ENCODE measurements around the gene SLC25A28.

Gene SLC25A28

GRCh38 chr10:99652800-99653390, 32.7 kb upstream of the SLC25A28 start:
- no peak for DNase-seq (ENCODE audit: low spot score)
- Histone ChIP-seq H2BK12ac (ENCODE audit: low read length) (no peak overlapping the region), H3K18ac (ENCODE audit: low read length) (no peak overlapping the region), H2AFZ (ENCODE audit: low read length) (no peak overlapping the region), H3K4me3 (ENCODE audit: low read length in 2 of 2) (no peak overlapping the region), H4K91ac (ENCODE audit: low read depth, low read length, poor library complexity) (no peak overlapping the region), H3K4ac (ENCODE audit: low read length) (no peak overlapping the region), H2BK120ac (ENCODE audit: low read depth, low read length) (no peak overlapping the region), H3K27me3 (ENCODE audit: control insufficient read depth in 3 of 3, insufficient read depth in 3 of 3, low read depth in 1 of 3, low read length in 3 of 3) (peaks cover 0 to 3% (median 0%) of the 10 kb centered on the region in 3 experiments), H3K36me3 (replicated peaks in 1 of 2; ENCODE audit: control insufficient read depth in 2 of 2, insufficient read depth in 2 of 2, low read length in 2 of 2) (no peaks in the 10 kb centered on the region), H2BK15ac (ENCODE audit: low read length) (no peak overlapping the region), H3K23ac (ENCODE audit: low read depth, low read length, poor library complexity) (no peak overlapping the region), H3K27ac (replicated peaks; ENCODE audit: low read length) (no peak overlapping the region), H3K14ac (ENCODE audit: low read length) (no peak overlapping the region), H3K4me2 (ENCODE audit: insufficient read depth, low read length, poor library complexity, severe bottlenecking) (no peak overlapping the region), H2BK5ac (ENCODE audit: low read length) (no peak overlapping the region), H3K9me3 (replicated peaks in 1 of 2; ENCODE audit: control insufficient read depth in 2 of 2, insufficient read depth in 1 of 2, low read depth in 1 of 2, low read length in 2 of 2) (no peaks in the 10 kb centered on the region), H4K8ac (ENCODE audit: low read depth, low read length) (no peak overlapping the region), H3K4me1 (ENCODE audit: control insufficient read depth in 2 of 2, insufficient read depth in 1 of 2, low read depth in 1 of 2, low read length in 2 of 2) (no peaks in the 10 kb centered on the region), H3K79me1 (ENCODE audit: low read depth, low read length) (no peaks in the 10 kb centered on the region), H3K9ac (ENCODE audit: low read depth, low read length, poor library complexity) (no peak overlapping the region), H2AK5ac (ENCODE audit: low read depth, low read length) (no peak overlapping the region)
- WGBS, 2 donors (ENCODE audit: extremely low coverage in 2 of 2, insufficient read length in 2 of 2, insufficient replicate concordance in 1 of 2): no CpG with 5 or more reads among the region's 4 CpGs

DNA sequence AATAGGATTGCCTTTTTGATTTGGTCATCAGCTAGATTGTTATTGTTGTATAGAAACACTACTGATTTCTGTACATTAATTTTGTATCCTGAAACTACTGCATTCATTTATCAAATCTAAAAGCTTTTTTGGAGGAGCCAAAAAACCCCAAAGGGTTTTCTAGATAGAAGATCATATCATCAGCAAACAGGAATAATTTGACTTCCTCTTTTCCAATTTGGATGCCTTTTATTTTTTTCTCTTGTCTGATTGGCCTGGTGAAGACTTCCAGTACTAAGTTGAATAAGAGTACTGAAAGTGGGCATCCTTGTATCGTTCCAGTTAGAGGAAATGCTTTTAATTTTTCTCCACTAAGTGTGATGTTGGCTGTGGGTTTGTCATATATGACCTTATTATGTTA, 28.5 kb upstream of the SLC25A28 start:
- H3K18ac ChIP-seq (ENCODE audit: low read length): no peak overlapping the region
- no peak overlapping the region for H2BK15ac ChIP-seq (ENCODE audit: low read length)
- no peak overlapping the region for H4K8ac ChIP-seq (ENCODE audit: low read depth, low read length)
- H3K14ac ChIP-seq (ENCODE audit: low read length): no peak overlapping the region
- H2AFZ ChIP-seq (ENCODE audit: low read length): no peak overlapping the region
- no peak for DNase-seq (ENCODE audit: low spot score)
- no peak overlapping the region for H3K27ac ChIP-seq (replicated peaks; ENCODE audit: low read length)
- no peak overlapping the region for H2BK12ac ChIP-seq (ENCODE audit: low read length)
- H3K4ac ChIP-seq (ENCODE audit: low read length): no peak overlapping the region
- no peak overlapping the region for H3K9ac ChIP-seq (ENCODE audit: low read depth, low read length, poor library complexity)
- no peaks in the 10 kb centered on the region for H3K79me1 ChIP-seq (ENCODE audit: low read depth, low read length)
- no peak overlapping the region for H3K4me2 ChIP-seq (ENCODE audit: insufficient read depth, low read length, poor library complexity, severe bottlenecking)
- peaks cover 0 to 2% of the 10 kb centered on the region in 2 donors for H3K9me3 ChIP-seq (replicated peaks in 1 of 2; ENCODE audit: control insufficient read depth in 2 of 2, insufficient read depth in 1 of 2, low read depth in 1 of 2, low read length in 2 of 2)
- no peak overlapping the region for H2BK5ac ChIP-seq (ENCODE audit: low read length)
- H3K36me3 ChIP-seq (replicated peaks in 1 of 2; ENCODE audit: control insufficient read depth in 2 of 2, insufficient read depth in 2 of 2, low read length in 2 of 2): no peaks in the 10 kb centered on the region
- no peak overlapping the region for H3K4me3 ChIP-seq (ENCODE audit: low read length in 2 of 2)
- no CpG with 5 or more reads among the region's 1 CpG for WGBS, 2 donors (ENCODE audit: extremely low coverage in 2 of 2, insufficient read length in 2 of 2, insufficient replicate concordance in 1 of 2)
- H4K91ac ChIP-seq (ENCODE audit: low read depth, low read length, poor library complexity): no peak overlapping the region
- H2BK120ac ChIP-seq (ENCODE audit: low read depth, low read length): no peak overlapping the region
- no peaks in the 10 kb centered on the region for H3K4me1 ChIP-seq (ENCODE audit: control insufficient read depth in 2 of 2, insufficient read depth in 1 of 2, low read depth in 1 of 2, low read length in 2 of 2)
- H3K23ac ChIP-seq (ENCODE audit: low read depth, low read length, poor library complexity): no peak overlapping the region
- H3K27me3 ChIP-seq (ENCODE audit: control insufficient read depth in 3 of 3, insufficient read depth in 3 of 3, low read depth in 1 of 3, low read length in 3 of 3): no peaks in the 10 kb centered on the region
- H2AK5ac ChIP-seq (ENCODE audit: low read depth, low read length): no peak overlapping the region

- no peak overlapping the region for H2BK5ac ChIP-seq (ENCODE audit: low read length)
- no peak overlapping the region for H2BK120ac ChIP-seq (ENCODE audit: low read depth, low read length)
- H3K18ac ChIP-seq (ENCODE audit: low read length): no peak overlapping the region
- no peak overlapping the region for H2BK12ac ChIP-seq (ENCODE audit: low read length)
- no CpG with 5 or more reads among the region's 2 CpGs for WGBS, 2 donors (ENCODE audit: extremely low coverage in 2 of 2, insufficient read length in 2 of 2, insufficient replicate concordance in 1 of 2)
- H3K9ac ChIP-seq (ENCODE audit: low read depth, low read length, poor library complexity): no peak overlapping the region
- no peaks in the 10 kb centered on the region for H3K27me3 ChIP-seq (ENCODE audit: control insufficient read depth in 3 of 3, insufficient read depth in 3 of 3, low read depth in 1 of 3, low read length in 3 of 3)
- no peak overlapping the region for H4K91ac ChIP-seq (ENCODE audit: low read depth, low read length, poor library complexity)
- DNase-seq (ENCODE audit: low spot score): no peak
- H3K23ac ChIP-seq (ENCODE audit: low read depth, low read length, poor library complexity): no peak overlapping the region
- H3K4me2 ChIP-seq (ENCODE audit: insufficient read depth, low read length, poor library complexity, severe bottlenecking): no peak overlapping the region
- H2BK15ac ChIP-seq (ENCODE audit: low read length): no peak overlapping the region
- H3K79me1 ChIP-seq (ENCODE audit: low read depth, low read length): no peaks in the 10 kb centered on the region
- H2AFZ ChIP-seq (ENCODE audit: low read length): no peak overlapping the region
- H3K4me3 ChIP-seq (ENCODE audit: low read length in 2 of 2): no peak overlapping the region
- H2AK5ac ChIP-seq (ENCODE audit: low read depth, low read length): no peak overlapping the region
- no peak overlapping the region for H3K14ac ChIP-seq (ENCODE audit: low read length)
- H4K8ac ChIP-seq (ENCODE audit: low read depth, low read length): no peak overlapping the region
- no peaks in the 10 kb centered on the region for H3K4me1 ChIP-seq (ENCODE audit: control insufficient read depth in 2 of 2, insufficient read depth in 1 of 2, low read depth in 1 of 2, low read length in 2 of 2)
- no peaks in the 10 kb centered on the region for H3K36me3 ChIP-seq (replicated peaks in 1 of 2; ENCODE audit: control insufficient read depth in 2 of 2, insufficient read depth in 2 of 2, low read length in 2 of 2)
- peaks cover 0 to 2% of the 10 kb centered on the region in 2 donors for H3K9me3 ChIP-seq (replicated peaks in 1 of 2; ENCODE audit: control insufficient read depth in 2 of 2, insufficient read depth in 1 of 2, low read depth in 1 of 2, low read length in 2 of 2)
- no peak overlapping the region for H3K27ac ChIP-seq (replicated peaks; ENCODE audit: low read length)
- H3K4ac ChIP-seq (ENCODE audit: low read length): no peak overlapping the region
Measured at GRCh38 chr10:99647601-99648151, 27.4 kb upstream of the SLC25A28 start.

DNA sequence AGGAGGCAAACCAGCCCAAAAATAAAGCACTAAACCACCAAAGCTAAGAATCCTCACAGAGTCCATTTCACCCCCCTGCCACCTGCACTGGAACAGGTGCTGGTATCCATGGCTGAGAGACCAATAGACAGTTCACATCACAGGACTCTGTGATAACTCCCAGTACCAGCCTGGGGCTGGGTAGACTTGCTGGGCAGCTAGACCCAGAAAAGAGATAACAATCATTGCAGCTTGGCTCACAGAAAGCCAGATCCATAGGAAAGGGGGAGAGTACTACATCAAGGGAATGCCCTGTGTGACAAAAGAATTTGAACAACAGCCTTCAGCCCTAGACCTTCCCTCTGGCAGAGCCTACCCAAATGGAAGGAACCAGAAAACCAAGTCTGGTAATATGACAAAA, 13.6 kb upstream of the SLC25A28 start:
- Histone ChIP-seq H3K36me3 (replicated peaks in 1 of 2; ENCODE audit: control insufficient read depth in 2 of 2, insufficient read depth in 2 of 2, low read length in 2 of 2) (no peaks in the 10 kb centered on the region), H3K4ac (ENCODE audit: low read length) (no peak overlapping the region), H3K14ac (ENCODE audit: low read length) (no peak overlapping the region), H3K79me1 (ENCODE audit: low read depth, low read length) (no peaks in the 10 kb centered on the region), H3K4me1 (ENCODE audit: control insufficient read depth in 2 of 2, insufficient read depth in 1 of 2, low read depth in 1 of 2, low read length in 2 of 2) (peaks cover 0 to 2% of the 10 kb centered on the region in 2 donors), H3K18ac (ENCODE audit: low read length) (no peak overlapping the region), H3K9me3 (replicated peaks in 1 of 2; ENCODE audit: control insufficient read depth in 2 of 2, insufficient read depth in 1 of 2, low read depth in 1 of 2, low read length in 2 of 2) (no peaks in the 10 kb centered on the region), H2AFZ (ENCODE audit: low read length) (no peak overlapping the region), H2BK5ac (ENCODE audit: low read length) (no peak overlapping the region), H3K4me3 (ENCODE audit: low read length in 2 of 2) (no peak overlapping the region), H3K4me2 (ENCODE audit: insufficient read depth, low read length, poor library complexity, severe bottlenecking) (no peak overlapping the region), H4K91ac (ENCODE audit: low read depth, low read length, poor library complexity) (no peak overlapping the region), H3K23ac (ENCODE audit: low read depth, low read length, poor library complexity) (no peak overlapping the region), H3K9ac (ENCODE audit: low read depth, low read length, poor library complexity) (no peak overlapping the region), H2BK120ac (ENCODE audit: low read depth, low read length) (no peak overlapping the region), H3K27ac (replicated peaks; ENCODE audit: low read length) (no peak overlapping the region), H2BK15ac (ENCODE audit: low read length) (no peak overlapping the region), H3K27me3 (ENCODE audit: control insufficient read depth in 3 of 3, insufficient read depth in 3 of 3, low read depth in 1 of 3, low read length in 3 of 3) (no peaks in the 10 kb centered on the region), H4K8ac (ENCODE audit: low read depth, low read length) (no peak overlapping the region), H2AK5ac (ENCODE audit: low read depth, low read length) (no peak overlapping the region), H2BK12ac (ENCODE audit: low read length) (no peak overlapping the region)
- DNase-seq (ENCODE audit: low spot score): no peak

Data from neuronal stem cell (in vitro differentiated cells).